Activated CD8-positive, alpha-beta memory T cell treated with anti-CD3 and anti-CD28 coated beads for 48 hours (primary cell): Measurements from ENCODE around the gene HDAC4.
"Not testable (repeated sequence)": the region's sequence is repeated elsewhere in the genome, so short reads cannot be mapped to it uniquely, and the experiment has no call there.

Experiments
- DNase-seq, 3 experiments: peaks; one replicate each; pipeline ENCODE4 v3.0.0-alpha.2; 2020; ENCODE audit warnings: low read depth in 2 of 3, low spot score in 2 of 3

Gene HDAC4

DNA sequence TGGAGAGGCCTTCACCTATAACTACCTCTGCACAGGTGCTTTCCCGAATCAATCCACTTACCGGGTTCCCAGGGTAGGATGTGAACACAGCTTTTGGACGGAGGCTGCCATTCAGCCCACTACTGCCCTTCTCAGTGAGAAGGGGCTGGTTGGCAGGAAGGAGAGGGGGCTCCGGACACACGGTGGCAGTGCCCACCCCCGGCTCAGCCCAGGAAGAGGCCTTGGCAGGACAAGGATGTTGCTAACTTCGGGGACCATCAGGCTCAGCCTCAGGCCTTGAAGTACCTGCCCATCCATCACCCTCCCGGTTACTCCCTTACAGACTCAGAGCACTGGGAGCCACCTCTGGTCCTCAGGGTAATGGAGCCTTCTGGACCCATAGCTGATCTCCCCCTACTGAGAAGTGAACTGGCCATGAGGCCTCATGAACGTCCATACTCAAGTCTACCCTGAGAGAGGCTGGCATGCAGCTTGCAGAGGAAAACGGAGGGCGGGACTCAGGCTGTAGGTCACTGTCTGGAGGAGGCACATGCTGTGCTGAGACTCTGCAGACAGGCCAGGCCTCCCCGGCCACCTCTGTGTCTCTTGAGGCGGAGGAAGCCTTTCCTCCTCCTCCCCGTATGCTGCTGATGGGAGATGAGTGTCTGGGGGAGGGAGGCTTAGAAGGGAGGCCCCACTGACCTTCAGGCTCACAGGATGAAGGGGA lies 361.9 kb downstream of the HDAC4 start:
- DNase-seq, result no peak

DNA sequence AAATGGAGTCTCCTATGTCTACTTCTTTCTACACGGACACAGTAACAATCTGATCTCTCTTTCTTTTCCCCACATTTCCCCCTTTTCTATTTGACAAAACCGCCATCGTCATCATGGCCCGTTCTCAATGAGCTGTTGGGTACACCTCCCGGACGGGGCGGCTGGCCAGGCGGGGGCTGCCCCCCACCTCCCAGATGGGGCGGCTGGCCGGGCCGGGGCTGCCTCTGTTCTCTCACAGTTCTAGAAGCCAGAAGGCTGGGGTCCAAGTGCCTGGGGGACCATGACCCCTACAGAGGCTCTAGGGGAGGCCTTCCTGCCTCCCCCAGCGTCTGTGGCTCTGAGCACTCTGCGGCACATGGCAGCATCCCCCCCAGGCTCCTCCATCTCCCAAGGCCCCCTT lies 362.5 kb downstream of the HDAC4 start:
- DNase-seq, result not testable (repeated sequence)

DNA sequence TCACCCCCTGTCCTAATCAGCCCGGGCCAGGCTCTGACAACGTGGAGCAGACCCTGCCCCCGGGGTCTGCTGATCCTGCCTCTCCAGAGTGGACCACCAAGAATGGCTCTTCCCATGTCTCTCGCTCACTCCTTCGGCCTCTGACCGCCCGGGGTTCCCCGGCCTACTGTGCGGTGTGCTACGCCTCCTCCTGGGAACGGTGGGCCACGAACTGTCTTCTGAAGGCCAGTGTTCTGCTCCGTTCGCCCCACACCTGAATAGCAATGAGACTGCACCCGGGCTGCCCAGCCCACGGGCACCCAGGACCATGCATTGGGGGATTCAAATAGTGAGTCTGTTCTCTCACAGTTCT lies 363.3 kb downstream of the HDAC4 start:
- DNase-seq, result no peak

DNA sequence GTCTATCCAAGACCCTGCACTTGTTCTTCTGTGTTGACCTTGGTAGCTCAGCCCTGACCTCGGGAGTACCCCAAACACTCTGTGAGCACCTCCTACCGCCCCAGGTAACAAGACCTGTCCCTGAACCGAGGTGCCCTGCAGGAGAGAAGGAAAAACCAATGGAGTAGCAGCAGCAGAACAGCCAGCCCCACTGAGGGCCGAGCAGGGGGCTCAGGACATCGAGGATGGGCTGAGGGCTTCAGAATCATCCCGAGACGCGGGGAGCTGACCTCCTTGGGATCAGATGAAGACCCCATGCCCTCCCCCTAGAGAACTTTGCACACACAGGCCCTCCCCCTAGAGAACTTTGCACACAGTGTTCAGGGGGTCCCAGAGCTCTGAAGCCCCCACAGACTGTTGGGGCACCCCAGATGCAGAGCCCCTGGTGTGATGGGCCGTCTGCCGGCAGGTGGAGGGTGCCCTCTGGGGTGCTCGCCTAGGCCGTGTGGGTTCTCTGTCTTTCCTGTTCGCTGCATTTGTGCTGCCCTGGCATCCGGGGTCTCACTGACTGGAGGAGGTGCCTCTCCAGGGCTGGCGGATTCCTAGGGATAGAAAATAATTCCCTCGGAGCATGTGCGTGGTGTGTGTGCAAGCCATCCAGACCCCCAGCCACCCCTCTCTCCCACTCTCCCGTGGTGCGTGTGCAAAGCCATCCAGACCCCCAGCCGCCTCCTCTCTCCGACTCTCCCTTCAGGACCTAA lies 363.8 kb downstream of the HDAC4 start:
- no peak for DNase-seq

DNA sequence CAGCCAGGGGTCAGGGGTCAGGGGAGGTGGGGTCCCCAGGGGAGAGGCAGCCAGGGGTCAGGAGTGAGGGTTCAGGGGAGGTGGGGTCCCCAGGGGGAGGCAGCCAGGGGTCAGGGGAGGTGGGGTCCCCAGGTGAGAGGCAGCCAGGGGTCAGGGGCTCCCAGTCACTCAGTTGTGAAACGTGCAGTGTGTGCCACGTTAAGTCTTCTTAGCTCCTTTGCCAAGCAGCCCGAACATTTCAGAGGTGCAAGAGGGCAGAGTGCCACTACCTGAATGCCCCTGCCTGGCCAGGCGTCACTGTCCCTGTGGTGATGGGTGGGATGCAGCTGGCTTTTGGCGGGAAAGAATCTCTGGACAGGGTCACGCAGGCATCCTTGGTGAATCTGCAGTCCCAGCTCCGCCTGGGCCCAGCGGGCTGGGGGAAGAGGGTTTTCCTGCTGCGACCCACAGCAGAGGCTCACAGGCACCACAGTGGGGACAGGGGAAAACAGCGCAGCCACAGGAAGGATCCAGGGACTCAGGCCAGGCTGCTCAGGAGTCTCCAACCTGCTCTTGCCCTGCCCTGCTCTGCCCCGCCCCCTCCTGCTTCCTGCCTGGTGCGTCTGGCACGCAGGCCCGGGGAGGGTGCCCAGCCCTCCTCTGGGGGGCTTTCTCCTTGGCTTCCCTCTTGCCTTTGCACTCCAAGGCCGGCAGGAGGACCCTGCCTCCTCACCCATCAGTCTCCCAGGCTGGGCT lies 364.7 kb downstream of the HDAC4 start:
- DNase-seq, result no peak

DNA sequence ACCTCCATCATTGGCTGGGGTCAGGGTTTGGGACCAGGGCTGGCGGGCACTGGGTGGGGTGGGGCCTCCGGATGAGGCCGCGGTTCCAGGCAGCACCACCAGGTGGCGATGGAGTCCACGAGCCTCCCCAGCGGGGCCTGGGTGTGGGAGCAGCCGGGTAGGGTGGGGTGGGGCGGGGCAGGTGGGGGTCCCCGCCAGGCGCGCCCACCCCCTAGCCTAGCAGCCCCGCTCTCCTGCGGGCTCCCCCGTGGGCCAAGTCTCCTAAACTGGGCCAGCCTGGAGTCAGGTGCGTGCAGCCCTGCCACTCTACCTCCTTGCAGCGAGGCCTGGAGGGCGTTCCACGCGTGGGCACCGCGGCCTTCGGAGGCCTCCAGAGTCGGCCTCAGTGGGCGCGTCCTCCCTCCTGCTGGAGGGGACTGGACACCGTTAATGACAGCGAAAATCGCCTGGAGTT lies 365.4 kb downstream of the HDAC4 start:
- DNase-seq, result peak; percentile 27 to 70 (median 59)

DNA sequence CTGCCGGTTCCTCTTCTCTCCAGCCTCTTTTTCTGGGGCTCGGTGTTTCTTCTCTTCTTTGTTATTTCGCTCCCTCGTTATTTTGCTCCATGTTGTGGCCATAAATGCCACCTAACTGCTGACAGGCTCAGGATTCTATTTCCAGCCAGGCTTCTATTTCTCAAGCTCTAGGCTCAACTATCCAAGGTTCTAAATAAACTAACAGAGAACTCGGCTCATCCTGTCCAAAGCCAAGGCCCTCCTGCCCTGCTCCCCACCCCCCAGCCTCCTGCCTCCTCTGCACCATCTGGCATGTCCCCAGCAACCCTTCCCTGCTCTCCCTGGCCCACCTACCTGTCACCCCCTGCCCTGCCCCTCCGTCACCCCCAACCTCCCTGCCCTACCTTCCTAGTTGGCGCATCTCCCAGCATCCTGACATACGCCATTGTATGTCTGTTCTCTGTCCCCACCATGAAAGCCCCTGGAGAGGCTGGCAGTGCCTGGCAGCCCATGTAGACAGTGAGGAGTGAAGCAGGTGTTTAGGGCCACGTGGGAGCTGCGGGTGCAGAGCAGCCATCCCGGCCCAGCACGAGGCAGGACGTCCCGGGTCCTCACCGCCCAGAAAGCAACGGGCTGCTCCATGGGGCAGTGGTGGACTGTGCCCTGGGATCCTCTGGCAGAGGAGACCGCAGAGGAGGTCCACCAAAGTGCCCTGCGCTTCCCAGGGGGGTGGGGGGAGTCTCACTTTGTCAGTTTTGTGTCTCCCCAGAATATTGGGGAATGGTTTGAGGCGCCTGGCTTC lies 366.1 kb downstream of the HDAC4 start:
- DNase-seq, result no peak

DNA sequence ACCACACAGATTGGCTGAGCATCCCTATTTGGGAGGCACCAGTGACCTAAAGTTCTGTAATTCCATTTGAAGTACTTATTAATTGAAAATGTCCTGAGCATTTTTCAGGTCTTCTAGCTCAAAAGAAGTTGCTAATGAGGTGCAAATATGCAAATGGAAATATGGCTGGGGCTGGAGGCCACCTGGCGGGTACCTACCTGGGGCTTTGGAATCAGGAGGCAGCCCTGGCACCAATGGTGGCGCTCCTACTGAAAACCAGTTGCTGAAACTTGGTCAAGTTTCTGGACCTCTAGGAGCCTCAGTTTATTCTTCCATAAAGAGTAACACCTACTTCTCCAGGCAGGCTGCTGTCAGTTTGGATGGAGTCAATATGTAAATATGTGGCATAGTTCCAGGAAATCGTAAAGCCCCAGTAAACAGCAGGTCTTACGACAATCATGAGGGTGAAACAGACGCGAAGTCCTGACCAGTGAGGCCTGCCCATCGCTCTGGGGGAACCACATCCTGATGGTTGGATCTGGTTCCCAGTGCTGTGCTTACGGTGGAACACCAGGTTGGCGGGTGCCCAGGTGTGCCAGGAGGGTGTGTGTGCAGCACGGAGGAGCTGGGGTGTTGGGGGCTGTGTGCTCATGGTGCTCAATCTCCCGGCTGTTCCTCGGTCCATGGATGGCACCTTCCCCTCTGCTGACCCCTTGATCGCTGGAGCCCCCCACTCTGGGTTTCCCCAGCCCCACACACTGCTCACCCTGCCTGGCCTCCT lies 366.8 kb downstream of the HDAC4 start:
- DNase-seq, result no peak

DNA sequence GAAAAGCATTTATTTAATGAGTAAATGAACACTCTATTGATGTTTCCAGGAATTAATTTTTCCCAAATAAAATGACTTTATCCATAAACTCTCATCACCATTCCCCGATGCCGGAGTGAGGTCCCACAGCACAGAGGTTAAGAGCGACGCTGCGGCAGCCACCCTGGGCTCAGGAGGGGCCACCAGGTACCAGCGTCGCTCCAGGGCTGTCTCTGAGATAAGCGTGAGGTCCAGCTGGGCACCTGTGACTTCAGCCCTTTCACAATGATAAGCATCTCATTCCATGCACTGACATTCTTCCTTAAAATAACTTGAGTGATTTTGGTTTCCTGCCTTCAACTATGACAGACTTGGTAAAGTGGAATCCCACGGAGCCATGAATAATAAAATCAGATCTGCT lies 370.9 kb downstream of the HDAC4 start:
- DNase-seq, result no peak

DNA sequence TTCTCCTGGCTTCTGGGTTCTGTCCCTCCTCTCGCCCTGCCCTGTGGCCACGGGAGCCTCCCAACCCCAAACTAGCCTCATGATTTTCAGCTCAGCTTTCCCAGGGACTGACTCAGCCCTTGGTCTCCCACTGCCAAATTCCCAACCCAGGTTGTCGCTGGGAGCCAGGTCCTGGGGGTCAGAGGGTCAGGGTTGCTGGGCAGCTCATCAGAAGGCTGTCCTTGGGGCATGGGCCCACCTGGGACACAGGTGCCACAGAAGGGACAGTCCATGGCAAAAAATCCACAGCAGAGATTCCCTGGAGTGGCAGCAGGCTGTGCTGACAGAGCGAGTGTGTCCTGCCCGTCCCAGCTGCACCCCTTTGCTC lies 372.6 kb downstream of the HDAC4 start:
- DNase-seq, result no peak

DNA sequence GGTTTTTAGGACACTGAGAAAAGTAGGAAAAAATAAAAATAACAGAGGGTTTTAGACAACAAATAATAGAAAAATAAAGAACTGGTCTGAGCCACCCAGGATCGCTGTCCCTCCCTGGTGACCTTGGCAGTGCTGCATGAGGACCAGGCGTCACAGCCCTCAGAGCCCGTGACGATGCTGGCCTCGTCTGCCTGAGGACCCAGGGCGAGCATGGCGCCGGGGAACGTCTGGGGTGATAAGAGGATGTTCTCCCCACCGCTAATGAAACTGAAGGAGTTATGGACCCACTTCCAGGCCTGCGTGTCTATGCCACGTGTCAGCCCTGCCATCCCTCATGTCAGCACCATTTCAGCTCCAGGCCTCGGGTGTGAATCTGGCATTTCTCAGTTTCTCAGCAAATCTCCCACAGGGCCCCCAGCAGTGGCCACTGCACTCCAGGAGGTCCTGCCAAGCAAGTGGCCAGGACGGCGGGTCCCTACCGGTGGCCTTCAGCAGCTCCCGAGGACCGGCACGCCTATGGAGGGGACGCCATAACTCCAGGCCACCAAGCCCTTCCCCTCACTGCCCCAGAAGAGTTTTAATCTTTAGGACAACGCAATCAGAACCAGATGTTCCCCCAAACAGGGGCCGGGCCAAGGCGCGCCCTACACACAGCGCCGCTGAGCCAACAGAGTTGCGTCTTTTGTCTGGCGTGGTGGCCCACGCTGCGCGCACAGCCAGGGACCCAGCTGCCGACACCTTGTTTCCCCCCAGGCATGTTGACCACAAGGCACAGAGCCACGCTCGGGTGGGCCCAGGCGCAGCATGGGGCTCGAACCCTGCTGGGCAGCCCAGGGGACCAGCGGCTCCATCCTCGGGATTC lies 373.2 kb downstream of the HDAC4 start:
- no peak for DNase-seq

DNA sequence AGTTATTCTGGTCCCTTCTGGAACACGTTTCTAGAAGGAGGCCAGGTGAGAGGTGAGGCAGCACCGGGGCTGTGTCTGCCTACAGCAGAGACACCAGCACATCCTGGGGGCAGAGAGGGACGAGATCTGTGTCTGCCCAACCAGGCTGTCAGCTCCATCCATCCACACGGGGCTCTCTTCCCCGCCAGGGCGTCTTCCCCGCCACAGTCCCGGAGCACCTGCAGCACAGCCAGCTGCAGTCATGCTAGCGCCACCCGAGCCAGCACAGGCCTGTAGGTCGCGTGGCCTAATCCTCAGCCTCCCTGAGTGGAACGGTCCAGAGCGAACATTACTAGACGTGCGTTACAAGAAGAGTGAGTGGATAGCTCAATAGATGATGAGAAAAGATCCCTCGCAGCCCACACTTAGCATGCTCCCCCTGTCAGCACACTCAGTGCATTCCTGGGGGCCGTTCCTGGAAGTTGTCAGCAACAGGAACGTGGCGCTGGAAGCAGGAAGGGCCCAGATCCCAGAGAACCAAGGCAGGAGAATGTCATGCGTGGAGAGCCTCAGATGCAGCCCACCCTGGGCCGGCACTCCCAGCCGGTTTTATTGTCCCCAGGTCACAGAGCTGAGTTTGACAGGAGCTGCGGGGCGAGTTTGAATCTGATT lies 374.0 kb downstream of the HDAC4 start:
- DNase-seq, result no peak

DNA sequence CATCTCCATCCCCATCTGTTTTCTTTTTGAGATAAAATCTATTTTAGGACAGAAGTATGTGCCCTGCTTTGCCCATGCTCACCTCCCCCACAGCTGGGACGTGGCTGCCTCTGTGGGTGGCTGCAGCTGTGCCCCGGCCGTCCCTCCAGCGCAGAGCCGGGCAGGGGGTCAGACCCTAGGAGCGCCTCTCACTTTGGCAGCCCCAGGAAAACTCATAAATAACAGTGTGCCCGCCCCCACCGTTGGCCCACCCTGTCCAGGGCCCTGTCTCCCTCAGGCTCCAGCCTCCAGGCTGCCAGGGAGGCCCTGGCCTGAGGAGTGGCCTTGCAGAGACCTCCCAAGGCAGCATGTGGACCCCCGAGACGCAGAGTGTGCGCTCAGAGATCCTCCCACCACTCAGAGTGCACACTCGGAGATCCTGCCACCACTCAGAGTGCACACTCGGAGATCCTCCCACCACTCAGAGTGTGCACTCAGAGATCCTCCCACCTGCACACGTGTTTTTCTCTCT lies 374.8 kb downstream of the HDAC4 start:
- DNase-seq, result no peak

DNA sequence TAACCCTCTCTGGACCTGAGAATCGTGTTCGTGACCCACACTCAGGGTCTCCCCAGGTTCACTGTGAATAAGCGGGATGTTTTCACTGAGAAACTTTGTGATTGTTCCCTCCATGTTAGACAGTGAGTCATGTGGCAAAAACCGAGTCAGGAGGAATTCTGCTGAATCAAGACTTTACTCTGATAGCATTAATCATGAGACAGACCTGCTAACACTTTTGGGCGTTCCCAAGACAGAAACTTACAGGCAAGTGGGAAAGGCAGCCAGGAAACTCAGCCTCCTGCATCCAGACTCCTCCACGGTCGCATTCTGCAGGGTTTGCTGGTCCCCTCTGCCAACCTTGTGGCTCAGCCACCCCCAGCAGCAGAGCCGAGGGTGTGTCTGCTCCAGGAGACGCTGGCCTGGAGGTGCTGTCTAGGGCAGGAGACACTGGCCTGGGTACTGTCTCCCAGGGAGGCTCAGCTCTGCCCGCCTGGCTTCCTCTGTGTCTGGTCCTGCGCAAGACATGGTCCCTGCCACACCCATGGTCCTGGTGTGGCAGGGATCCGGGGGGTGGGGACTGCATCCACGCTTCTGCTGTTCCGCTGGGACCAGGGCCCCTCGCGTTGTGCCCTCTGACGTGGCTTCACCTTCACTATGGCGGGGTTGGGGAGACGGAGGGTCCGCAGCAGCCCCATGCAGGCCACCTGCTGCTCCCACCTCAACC lies 375.6 kb downstream of the HDAC4 start:
- no peak for DNase-seq

DNA sequence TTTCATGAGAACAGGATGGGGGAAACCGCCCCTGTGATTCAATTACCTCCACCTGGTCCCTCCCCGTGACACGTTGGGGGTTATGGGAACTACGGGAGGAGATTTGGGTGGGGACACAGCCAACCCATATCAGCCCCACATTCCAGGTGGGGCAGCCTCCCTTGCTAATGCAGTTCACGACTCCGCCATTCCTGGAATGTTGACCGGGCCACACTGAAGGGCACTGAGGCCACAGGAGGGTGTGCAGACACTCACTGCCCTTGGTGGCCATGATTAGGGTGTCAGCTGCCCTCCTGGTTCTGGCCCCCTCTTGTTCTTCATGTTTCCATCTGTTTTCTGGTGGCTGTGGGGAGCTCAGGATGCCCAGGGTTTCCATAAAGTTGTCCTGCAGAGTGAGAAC lies 376.6 kb downstream of the HDAC4 start:
- DNase-seq, result no peak

DNA sequence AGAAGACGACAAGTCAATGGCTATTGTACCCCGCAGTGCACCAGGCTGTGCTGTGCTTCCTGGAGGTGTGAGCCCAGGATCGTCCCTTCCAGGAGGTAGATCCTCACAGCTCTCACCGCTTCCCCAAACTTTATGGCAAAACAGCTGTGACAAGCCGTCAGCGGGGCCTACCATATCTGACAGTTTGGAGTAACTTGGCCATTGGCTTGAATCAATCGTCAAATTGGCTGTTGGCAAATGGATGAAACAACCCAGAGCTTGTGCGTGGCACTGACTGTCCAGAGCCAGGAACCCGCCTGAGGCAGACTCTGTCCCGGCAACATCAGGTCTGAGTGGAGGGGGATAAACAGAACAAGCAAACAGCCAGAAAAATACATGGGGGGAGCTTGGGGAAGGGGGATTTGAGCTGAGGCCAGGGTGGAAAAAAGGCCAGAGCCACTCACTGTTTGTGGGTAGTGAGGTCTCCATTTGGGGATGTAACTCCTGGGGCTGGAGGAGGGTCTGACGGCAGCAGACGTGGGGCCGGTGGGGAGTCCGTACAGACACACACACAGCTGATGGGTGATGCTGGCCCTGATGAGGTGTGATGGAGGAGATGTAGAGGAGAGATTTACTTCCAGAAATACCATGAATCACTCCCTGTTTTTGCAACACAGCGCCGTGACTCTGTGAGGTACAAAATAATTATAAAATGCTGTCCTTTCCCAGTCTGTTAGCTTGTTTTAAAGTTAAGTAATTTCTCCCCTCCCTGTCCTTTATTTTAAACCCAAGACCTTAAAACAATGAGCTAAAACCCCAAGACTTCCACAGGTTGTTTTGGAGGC lies 378.2 kb downstream of the HDAC4 start:
- no peak for DNase-seq

DNA sequence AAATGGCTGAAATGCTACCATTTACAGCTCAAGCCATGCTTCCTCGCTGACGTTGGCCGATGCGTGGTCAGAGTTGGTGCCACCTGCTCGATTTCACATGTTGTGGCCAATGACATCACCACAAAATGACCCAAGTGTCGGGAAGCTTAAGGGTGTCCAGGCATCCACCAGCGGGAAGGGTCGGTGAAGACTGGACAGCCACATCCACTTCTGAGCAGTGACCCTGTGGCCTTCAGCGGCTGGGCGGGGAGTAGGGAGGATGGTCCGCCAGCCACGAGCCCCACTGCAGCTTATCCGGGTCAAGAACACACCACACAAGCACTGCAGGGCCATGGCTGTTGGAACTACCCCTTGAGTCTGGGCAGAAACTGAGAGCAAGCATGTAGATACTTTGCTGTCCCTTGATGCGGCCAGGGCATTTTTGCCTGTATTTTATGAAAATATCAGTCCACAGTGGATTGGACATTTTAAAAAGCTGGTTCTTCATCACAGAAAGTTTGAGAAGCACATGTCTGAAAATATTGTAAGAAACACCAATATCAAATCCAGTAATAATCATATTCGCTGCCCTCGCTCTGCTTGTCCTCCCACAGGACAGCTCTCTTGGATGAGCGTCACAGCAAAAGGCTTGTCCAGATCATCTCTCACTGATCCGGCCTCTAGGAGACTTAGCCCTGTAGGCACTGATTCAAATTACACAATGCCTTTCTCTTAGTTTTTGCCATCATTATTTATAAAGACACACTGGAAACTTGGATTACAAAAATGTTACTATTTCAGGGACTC lies 379.0 kb downstream of the HDAC4 start:
- no peak for DNase-seq
